ENCODE measurements around the gene ETV3. TPM values are rescaled to one million over a fixed set of nuclear protein-coding genes. Genes with fewer than 3 reads are reported as not detected.

ETV3 gene
- total RNA-seq, 1 experiment from 2014 or later: 25.8 TPM

GRCh38 chr1:157177733-157178394, 39.7 kb upstream of the ETV3 start:
- no peak overlapping the region for H3K4me3 ChIP-seq (ENCODE audit: low read depth, low read length)
- no peak for DNase-seq
- Mint-ChIP-seq H3K27ac (ENCODE audit: unreplicated experiment) (no peak overlapping the region), H3K9me3 (ENCODE audit: unreplicated experiment) (no peaks in the 10 kb centered on the region), H3K4me1 (ENCODE audit: low read depth, unreplicated experiment) (no peaks in the 10 kb centered on the region), H3K4me3 (ENCODE audit: unreplicated experiment) (no peak overlapping the region), H3K36me3 (ENCODE audit: insufficient read depth, unreplicated experiment) (no peaks in the 10 kb centered on the region), H3K27me3 (ENCODE audit: insufficient read depth, unreplicated experiment) (no peaks in the 10 kb centered on the region)
- H3K9me3 ChIP-seq: no peaks in the 10 kb centered on the region
- H3K36me3 ChIP-seq (ENCODE audit: control insufficient read depth, insufficient read depth, low read length): no peaks in the 10 kb centered on the region
- no peaks in the 10 kb centered on the region for H3K27me3 ChIP-seq (replicated peaks; ENCODE audit: control insufficient read depth, insufficient read depth, low read length)
- no TSS peak for BruUV-seq (replicated peaks)
- POLR2A ChIA-PET: no interaction called here
- H3K4me1 ChIP-seq: no peaks in the 10 kb centered on the region
- no peak for TF ChIP-seq CTCF (IDR thresholded peaks at IDR 0.05; ENCODE audit: insufficient read depth in 1 of 2, low read depth in 1 of 2, low read length in 1 of 2, severe bottlenecking in 1 of 2, unreplicated experiment in 1 of 2)
- CTCF ChIA-PET: interaction anchor here (1.3 kb wide), 1 partner anchor 328 kb away, joined by 3 read pairs; no protein-coding TSS in a partner anchor
- intact Hi-C loops (cut with micrococcal nuclease; ENCODE audit: unreplicated experiment): no loop called here

- no peaks in the 10 kb centered on the region for H3K9me3 ChIP-seq
- no peaks in the 10 kb centered on the region for H3K27me3 Mint-ChIP-seq (ENCODE audit: insufficient read depth, unreplicated experiment)
- CTCF ChIA-PET: interaction anchor here (0.5 kb wide), 1 partner anchor 522 kb away, joined by 4 read pairs; no protein-coding TSS in a partner anchor
- TF ChIP-seq CTCF (IDR thresholded peaks at IDR 0.05; ENCODE audit: insufficient read depth in 1 of 2, low read depth in 1 of 2, low read length in 1 of 2, severe bottlenecking in 1 of 2, unreplicated experiment in 1 of 2): no peak
- no peak overlapping the region for H3K27ac Mint-ChIP-seq (ENCODE audit: unreplicated experiment)
- DNase-seq: no peak
- intact Hi-C loops (cut with micrococcal nuclease; ENCODE audit: unreplicated experiment): no loop called here
- no peaks in the 10 kb centered on the region for H3K4me1 ChIP-seq
- H3K9me3 Mint-ChIP-seq (ENCODE audit: unreplicated experiment): no peaks in the 10 kb centered on the region
- POLR2A ChIA-PET: no interaction called here
- H3K36me3 ChIP-seq (ENCODE audit: control insufficient read depth, insufficient read depth, low read length): no peaks in the 10 kb centered on the region
- H3K36me3 Mint-ChIP-seq (ENCODE audit: insufficient read depth, unreplicated experiment): no peaks in the 10 kb centered on the region
- H3K4me1 Mint-ChIP-seq (ENCODE audit: low read depth, unreplicated experiment): no peaks in the 10 kb centered on the region
- H3K4me3 Mint-ChIP-seq (ENCODE audit: unreplicated experiment): no peak overlapping the region
- no peak overlapping the region for H3K4me3 ChIP-seq (ENCODE audit: low read depth, low read length)
- BruUV-seq (replicated peaks): no TSS peak
- no peaks in the 10 kb centered on the region for H3K27me3 ChIP-seq (replicated peaks; ENCODE audit: control insufficient read depth, insufficient read depth, low read length)
These were observed 38.5 kb upstream of the ETV3 start for GRCh38 chr1:157176591-157177121.

- no TSS peak for BruUV-seq (replicated peaks)
- no peak for DNase-seq
- ChIA-PET CTCF (no interaction called here), POLR2A (no interaction called here)
- H3K9me3 ChIP-seq: no peaks in the 10 kb centered on the region
- H3K4me1 Mint-ChIP-seq (ENCODE audit: low read depth, unreplicated experiment): no peaks in the 10 kb centered on the region
- H3K36me3 ChIP-seq (ENCODE audit: control insufficient read depth, insufficient read depth, low read length): no peaks in the 10 kb centered on the region
- no peaks in the 10 kb centered on the region for H3K9me3 Mint-ChIP-seq (ENCODE audit: unreplicated experiment)
- H3K27ac Mint-ChIP-seq (ENCODE audit: unreplicated experiment): no peak overlapping the region
- no peak overlapping the region for H3K4me3 ChIP-seq (ENCODE audit: low read depth, low read length)
- intact Hi-C loops (cut with micrococcal nuclease; ENCODE audit: unreplicated experiment): no loop called here
- H3K36me3 Mint-ChIP-seq (ENCODE audit: insufficient read depth, unreplicated experiment): no peaks in the 10 kb centered on the region
- TF ChIP-seq CTCF (IDR thresholded peaks at IDR 0.05; ENCODE audit: insufficient read depth in 1 of 2, low read depth in 1 of 2, low read length in 1 of 2, severe bottlenecking in 1 of 2, unreplicated experiment in 1 of 2): no peak
- no peak overlapping the region for H3K4me3 Mint-ChIP-seq (ENCODE audit: unreplicated experiment)
- no peaks in the 10 kb centered on the region for H3K27me3 ChIP-seq (replicated peaks; ENCODE audit: control insufficient read depth, insufficient read depth, low read length)
- no peaks in the 10 kb centered on the region for H3K27me3 Mint-ChIP-seq (ENCODE audit: insufficient read depth, unreplicated experiment)
- no peaks in the 10 kb centered on the region for H3K4me1 ChIP-seq
These were observed 37.8 kb upstream of the ETV3 start for GRCh38 chr1:157176016-157176415.

Data from Caco-2 (cell line).